Body of pancreas (tissue), 4 donors: ENCODE data around the gene GLI2. TPM values are rescaled to one million over a fixed set of nuclear protein-coding genes. Genes with fewer than 3 reads are reported as not detected.

ENCODE experiments used
- ATAC-seq: fragments of 150-250 bp; one replicate; pipeline ENCODE4 v1.9.1; 2016
- DNase-seq, 4 donors: peaks; one replicate each; pipeline ENCODE4 v3.0.0-alpha.2; 2019
- H3K27ac ChIP-seq, 4 donors: fragments of 200-600 bp; sonication (generic); 1 replicate in 3 of 4; 2 replicates in 1 of 4; pipeline versions ENCODE4 v1.5.1 to v1.6.1; 2016 to 2019; ENCODE audit warnings: mild to moderate bottlenecking in 1 of 4, mixed read lengths in 1 of 4, moderate library complexity in 1 of 4
- H3K27me3 ChIP-seq, 2 donors: fragments of 200-600 bp; sonication (generic); one replicate each; pipeline ENCODE4 v1.6.0; 2016; ENCODE audit warnings: mild to moderate bottlenecking in 1 of 2
- H3K36me3 ChIP-seq, 2 donors: fragments of 200-600 bp; sonication (generic); replicated peaks in 1 of 2; 2 replicates each; pipeline ENCODE4 v1.5.1; 2016; ENCODE audit warnings: low read depth in 2 of 2; ENCODE audit not compliant: insufficient read depth in 1 of 2
- H3K4me1 ChIP-seq: fragments of 200-600 bp; sonication (generic); one replicate; pipeline ENCODE4 v1.6.0; 2016
- H3K4me3 ChIP-seq, 2 donors: fragments of 200-600 bp; sonication (generic); 1 replicate in 1 of 2; 2 replicates in 1 of 2; pipeline ENCODE4 v1.5.1; 2016 to 2019
- H3K9me3 ChIP-seq, 3 donors: fragments of 200-600 bp; sonication (generic); 1 replicate in 2 of 3; 2 replicates in 1 of 3; pipeline ENCODE4 v1.5.1; 2016
- CTCF ChIP-seq, 7 experiments: fragments of 450-650 bp in 4 of 7; fragments of 200-600 bp in 3 of 7; sonication (generic) in 3 of 7; IDR thresholded peaks; one replicate each; pipeline ENCODE4 v1.5.1; 2016 to 2019; ENCODE audit warnings: antibody characterized with exemption in 7 of 7
- POLR2A ChIP-seq, 3 donors: fragments of 450-650 bp; IDR thresholded peaks; one replicate each; pipeline ENCODE4 v1.6.1; 2016; ENCODE audit warnings: antibody characterized with exemption in 3 of 3, mild to moderate bottlenecking in 2 of 3
- WGBS, 2 donors: methylation state at CpG; one replicate each; pipeline ENCODE4 v1.1.5; 2017; 5-methylcytosine and 5-hydroxymethylcytosine counted together
- intact Hi-C: fragments of 100-400 bp; cut with DNase I; formaldehyde crosslinking; loops from one replicate; pipeline ENCODE4 v1.15.1; 2023
- total RNA-seq, 2 donors: library from RNA; depleted of rRNA; stranded (reverse); fragments of >200 nt; gene quantifications; one replicate each; pipeline ENCODE4 v1.1.0, GENCODE V29; 2016

GLI2 gene
- total RNA-seq, 2 donors from 2014 or later, result 1.0 to 1.3 TPM

- DNase-seq, result no peak
- 53% methylated on average over 14 of the region's 14 CpGs for WGBS, 2 donors
These were observed 18.6 kb downstream of the GLI2 start for GRCh38 chr2:120754067-120754960.

DNA sequence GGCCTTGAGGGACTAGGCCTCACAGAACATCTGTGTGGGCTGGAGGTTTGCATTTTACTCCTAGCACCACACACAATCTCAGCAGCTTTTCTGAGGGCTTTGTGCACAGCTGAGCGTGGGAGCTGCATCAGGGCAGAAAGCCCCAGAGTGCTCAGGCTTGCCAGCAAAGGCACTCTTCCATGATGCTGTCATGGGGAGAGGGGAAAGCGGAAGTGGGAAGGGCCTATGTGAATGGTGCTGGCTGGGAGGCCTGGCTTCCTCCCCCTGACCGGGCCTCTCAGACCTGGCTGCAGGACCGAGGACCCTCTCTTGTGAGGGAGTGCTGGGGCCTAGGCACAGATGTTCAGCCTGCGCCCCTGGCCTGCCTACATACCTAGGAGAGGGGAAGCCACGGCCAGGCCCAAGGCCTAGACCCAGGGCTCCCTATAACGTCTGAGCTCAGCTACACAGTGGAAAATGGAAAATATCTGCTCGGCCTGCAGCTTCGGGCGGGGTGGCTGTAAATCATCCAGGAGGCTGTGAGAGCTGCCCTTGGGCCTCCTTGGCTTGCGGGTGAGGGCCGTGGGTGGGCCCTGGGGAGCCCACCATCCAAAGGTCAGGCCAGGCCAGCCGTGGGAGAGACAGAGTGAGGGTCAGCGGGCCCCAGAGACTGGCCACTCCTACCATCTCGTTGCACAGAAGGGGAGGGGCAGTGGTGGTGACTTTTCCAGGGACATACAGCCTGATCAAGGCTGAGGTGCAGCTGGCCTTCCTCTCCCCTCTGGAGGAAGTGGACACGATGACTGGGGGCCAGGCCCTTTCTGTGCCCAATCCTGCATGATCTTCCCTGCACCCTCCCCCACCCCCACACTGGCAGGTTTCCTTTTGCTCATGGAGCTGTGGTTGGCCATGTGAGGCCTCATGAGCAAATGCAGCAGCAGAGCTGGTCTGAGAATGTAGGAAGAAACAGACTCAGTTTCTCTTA is 22.8 kb downstream of the GLI2 start:
- DNase-seq (peak in 3 of 4 donors; percentile 14 to 23 (median 20)), ATAC-seq (peak; percentile 41)
- Histone ChIP-seq H3K27ac (peak overlapping the region in 2 of 4 donors; percentile 11 to 41), H3K36me3 (no peaks in the 10 kb centered on the region), H3K4me3 (no peak overlapping the region), H3K4me1 (no peaks in the 10 kb centered on the region), H3K9me3 (no peaks in the 10 kb centered on the region), H3K27me3 (no peaks in the 10 kb centered on the region)
- TF ChIP-seq POLR2A (IDR thresholded peaks at IDR 0.05) (no peak), CTCF (IDR thresholded peaks at IDR 0.05) (no peak)
- WGBS, 2 donors, result 77 to 79% methylated on average over 11 to 15 of the region's 16 CpGs
- intact Hi-C loops, result no loop called here

More at GRCh38 chr2:120754067-120754960, 18.6 kb downstream of the GLI2 start:
- no peak overlapping the region for H3K27ac ChIP-seq
- TF ChIP-seq CTCF (IDR thresholded peaks at IDR 0.05) (no peak), POLR2A (IDR thresholded peaks at IDR 0.05) (no peak)
- no peaks in the 10 kb centered on the region for H3K27me3 ChIP-seq
- H3K9me3 ChIP-seq, result no peaks in the 10 kb centered on the region
- H3K4me1 ChIP-seq, result no peaks in the 10 kb centered on the region
- no peaks in the 10 kb centered on the region for H3K36me3 ChIP-seq
- intact Hi-C loops, result no loop called here
- no peak overlapping the region for H3K4me3 ChIP-seq
- ATAC-seq, result no peak

DNA sequence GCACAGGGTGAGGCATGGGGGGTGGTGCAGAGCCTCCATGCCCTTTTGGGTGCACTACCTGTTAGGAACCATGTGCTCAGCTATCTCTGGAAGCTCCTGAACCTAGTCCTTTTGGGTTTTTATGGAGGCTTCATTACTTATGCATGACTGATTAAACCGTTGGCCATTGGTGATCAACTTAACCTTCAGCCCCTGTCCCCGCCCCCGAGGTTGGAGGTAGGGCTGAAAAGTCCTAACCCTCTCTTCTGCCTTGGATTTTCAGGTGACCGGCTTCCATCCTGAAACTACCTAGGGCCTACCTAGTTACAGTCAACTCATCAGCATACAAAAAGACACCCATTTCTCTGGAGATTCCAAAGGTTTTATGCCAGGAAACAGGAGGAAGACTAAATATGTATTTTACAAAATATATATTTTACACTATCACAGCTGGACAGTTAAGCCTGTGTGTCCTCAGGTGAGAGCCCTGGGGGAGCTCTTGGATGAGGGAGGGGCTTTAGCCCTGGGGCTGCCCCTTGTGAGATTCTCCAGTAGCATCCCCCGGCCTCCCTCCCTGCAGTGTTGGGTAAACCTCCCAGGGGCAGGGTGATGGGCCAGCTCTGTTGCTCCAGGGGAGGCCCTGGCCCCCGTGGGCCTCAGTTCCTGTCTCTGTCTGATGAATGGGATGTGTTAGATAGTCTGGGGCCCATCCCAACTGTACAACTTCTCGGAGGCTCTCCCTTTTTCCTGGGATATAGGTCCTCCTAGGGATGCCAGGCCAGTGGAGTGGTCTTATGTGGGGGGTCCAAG is 24.1 kb downstream of the GLI2 start:
- Histone ChIP-seq H3K27me3 (no peaks in the 10 kb centered on the region), H3K4me3 (no peak overlapping the region), H3K27ac (no peak overlapping the region), H3K36me3 (no peaks in the 10 kb centered on the region), H3K4me1 (no peaks in the 10 kb centered on the region), H3K9me3 (no peaks in the 10 kb centered on the region)
- TF ChIP-seq POLR2A (IDR thresholded peaks at IDR 0.05) (no peak), CTCF (IDR thresholded peaks at IDR 0.05) (no peak)
- WGBS, 2 donors, result 71 to 76% methylated on average over 7 of the region's 7 CpGs
- intact Hi-C loops, result no loop called here
- ATAC-seq (no peak), DNase-seq (no peak)

DNA sequence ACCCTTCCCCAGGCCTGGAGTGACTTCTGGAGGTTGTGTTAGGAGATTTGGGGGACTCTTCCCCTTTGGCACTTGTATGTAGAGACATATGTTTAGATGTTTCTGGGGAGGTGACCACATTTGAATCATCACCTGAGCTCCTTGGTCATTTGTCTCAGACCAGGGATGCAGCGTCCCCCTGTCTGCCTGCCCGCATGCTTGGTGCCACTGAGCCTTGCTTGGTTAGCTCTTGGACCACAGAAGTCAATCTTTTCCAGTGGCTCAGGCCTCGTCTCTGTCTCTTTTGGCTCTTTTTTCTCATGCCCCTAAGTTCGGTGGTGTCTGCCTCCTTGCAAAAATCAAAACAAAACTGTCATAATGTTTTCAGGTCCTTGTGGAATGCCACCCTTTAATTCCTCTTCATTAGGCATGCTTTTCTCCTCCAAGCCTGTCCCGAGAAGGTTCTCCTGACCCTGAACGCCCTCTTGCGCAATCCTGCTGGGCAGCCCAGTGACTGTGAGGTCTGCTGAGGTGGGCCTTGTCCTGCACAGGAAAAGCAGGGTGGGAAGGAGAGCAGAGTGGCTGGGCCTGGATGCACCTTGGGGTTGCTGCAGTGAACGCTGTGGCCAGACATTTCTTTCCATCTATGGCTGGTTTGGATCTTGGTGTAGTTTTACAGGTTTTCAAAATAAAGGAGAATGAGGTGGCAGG is 24.9 kb downstream of the GLI2 start:
- peak in 1 of 4 donors; percentile 14 for DNase-seq
- WGBS, 2 donors, result 71 to 81% methylated on average over 7 to 8 of the region's 8 CpGs
- no peak for ATAC-seq
- no peak overlapping the region for H3K4me3 ChIP-seq
- H3K4me1 ChIP-seq, result no peaks in the 10 kb centered on the region
- no peaks in the 10 kb centered on the region for H3K27me3 ChIP-seq
- H3K36me3 ChIP-seq, result no peaks in the 10 kb centered on the region
- intact Hi-C loops, result no loop called here
- H3K9me3 ChIP-seq, result no peaks in the 10 kb centered on the region
- H3K27ac ChIP-seq, result no peak overlapping the region
- no peak for TF ChIP-seq POLR2A (IDR thresholded peaks at IDR 0.05)
- TF ChIP-seq CTCF (IDR thresholded peaks at IDR 0.05), result no peak
